ENCODE data around the gene AHDC1. TPM values are rescaled to one million over a fixed set of nuclear protein-coding genes. Genes with fewer than 3 reads are reported as not detected.

AHDC1 gene
- polyA plus RNA-seq, 1 donor (not counting 4 experiments of a cell fraction or from before 2014, with no cell fraction given): 4.2 TPM

DNA sequence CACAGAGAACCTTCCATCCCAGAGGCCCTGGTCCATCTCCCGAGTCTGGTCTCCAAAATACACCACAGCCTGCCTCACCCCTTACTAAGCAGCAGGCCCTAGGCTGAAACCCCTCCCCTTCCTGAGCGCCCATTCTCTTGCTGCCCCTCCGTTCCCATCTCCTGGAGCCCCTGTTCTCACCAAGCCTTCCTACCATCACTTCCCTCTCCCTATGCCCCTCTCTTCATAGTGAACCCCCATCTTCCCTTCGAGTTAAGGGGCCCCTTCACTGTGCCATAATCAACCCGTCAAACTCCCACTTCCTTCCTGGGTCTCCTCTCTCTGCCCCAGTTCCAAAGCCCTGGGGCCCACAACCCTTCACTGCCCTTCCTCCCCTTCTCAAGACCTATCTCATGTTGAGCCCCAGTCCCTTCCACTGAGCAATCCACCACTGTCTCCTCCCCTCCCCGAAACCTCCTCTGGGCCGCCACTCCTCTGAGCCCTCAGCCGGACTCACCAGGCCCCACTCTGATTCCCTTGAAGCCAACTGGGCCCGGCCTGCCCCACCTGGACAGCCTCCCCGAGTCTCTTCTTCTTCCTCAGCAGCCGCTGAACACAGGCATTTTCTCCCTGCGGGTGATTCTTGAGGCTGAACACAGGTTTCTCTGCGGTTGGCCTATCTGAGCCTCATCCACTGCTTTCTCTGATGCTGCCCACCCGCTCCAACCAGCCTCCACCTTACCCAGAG is 71.8 kb downstream of the AHDC1 start:
- no peak for TF ChIP-seq EZH2 (IDR thresholded peaks at IDR 0.05; ENCODE audit: low read length)
- TF ChIP-seq, protein P1, sequence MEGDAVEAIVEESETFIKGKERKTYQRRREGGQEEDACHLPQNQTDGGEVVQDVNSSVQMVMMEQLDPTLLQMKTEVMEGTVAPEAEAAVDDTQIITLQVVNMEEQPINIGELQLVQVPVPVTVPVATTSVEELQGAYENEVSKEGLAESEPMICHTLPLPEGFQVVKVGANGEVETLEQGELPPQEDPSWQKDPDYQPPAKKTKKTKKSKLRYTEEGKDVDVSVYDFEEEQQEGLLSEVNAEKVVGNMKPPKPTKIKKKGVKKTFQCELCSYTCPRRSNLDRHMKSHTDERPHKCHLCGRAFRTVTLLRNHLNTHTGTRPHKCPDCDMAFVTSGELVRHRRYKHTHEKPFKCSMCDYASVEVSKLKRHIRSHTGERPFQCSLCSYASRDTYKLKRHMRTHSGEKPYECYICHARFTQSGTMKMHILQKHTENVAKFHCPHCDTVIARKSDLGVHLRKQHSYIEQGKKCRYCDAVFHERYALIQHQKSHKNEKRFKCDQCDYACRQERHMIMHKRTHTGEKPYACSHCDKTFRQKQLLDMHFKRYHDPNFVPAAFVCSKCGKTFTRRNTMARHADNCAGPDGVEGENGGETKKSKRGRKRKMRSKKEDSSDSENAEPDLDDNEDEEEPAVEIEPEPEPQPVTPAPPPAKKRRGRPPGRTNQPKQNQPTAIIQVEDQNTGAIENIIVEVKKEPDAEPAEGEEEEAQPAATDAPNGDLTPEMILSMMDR (optimal IDR thresholded peaks at IDR 0.05 in 1 of 3, IDR thresholded peaks at IDR 0.05 in 1 of 3, conservative IDR thresholded peaks at IDR 0.05 in 1 of 3; ENCODE audit: extremely low read depth in 1 of 3, insufficient read depth in 2 of 3, low read length in 3 of 3): no peak
- FAIRE-seq (no peak), DNase-seq (ENCODE audit: low read depth, low spot score) (no peak)
- Histone ChIP-seq H3K4me3 (ENCODE audit: control insufficient read depth in 2 of 3, extremely low read depth in 1 of 3, insufficient read depth in 2 of 3, low read depth in 1 of 3, low read length in 3 of 3) (no peak overlapping the region), H3K9me3 (ENCODE audit: control insufficient read depth, low read depth, low read length) (no peaks in the 10 kb centered on the region), H3K4me1 (ENCODE audit: control insufficient read depth, extremely low read depth, insufficient read depth, low read length) (peaks cover 45% of the 10 kb centered on the region), H3K9me1 (ENCODE audit: control insufficient read depth, extremely low read depth, insufficient read depth, low read length) (peaks cover 1% of the 10 kb centered on the region), H3K27ac (ENCODE audit: control insufficient read depth, insufficient read depth, low read length) (no peak overlapping the region), H3K36me3 (ENCODE audit: control insufficient read depth in 2 of 2, extremely low read depth in 1 of 2, insufficient read depth in 2 of 2, low read length in 2 of 2) (peaks cover 0 to 14% of the 10 kb centered on the region in 2 experiments), H3K79me2 (ENCODE audit: control insufficient read depth, insufficient read depth, low read length) (no peaks in the 10 kb centered on the region), H3K9ac (ENCODE audit: control insufficient read depth, extremely low read depth, insufficient read depth, low read length) (no peak overlapping the region), H4K20me1 (ENCODE audit: control insufficient read depth, extremely low read depth, insufficient read depth, low read length) (no peaks in the 10 kb centered on the region), H2AFZ (ENCODE audit: control insufficient read depth, low read length) (no peak overlapping the region), H3K4me2 (ENCODE audit: control insufficient read depth, extremely low read depth, insufficient read depth, low read depth, low read length) (no peak overlapping the region), H3K27me3 (ENCODE audit: control insufficient read depth, extremely low read depth, insufficient read depth, low read length) (no peaks in the 10 kb centered on the region)
- dilution Hi-C loops (cut with MboI; ENCODE audit: extremely low pct_ligation_motif_present, low sequenced_read_pairs): no loop called here

- Histone ChIP-seq H3K27me3 (ENCODE audit: control insufficient read depth, extremely low read depth, insufficient read depth, low read length) (no peaks in the 10 kb centered on the region), H4K20me1 (ENCODE audit: control insufficient read depth, extremely low read depth, insufficient read depth, low read length) (no peaks in the 10 kb centered on the region), H3K27ac (ENCODE audit: control insufficient read depth, insufficient read depth, low read length) (no peak overlapping the region), H2AFZ (ENCODE audit: control insufficient read depth, low read length) (no peak overlapping the region), H3K79me2 (ENCODE audit: control insufficient read depth, insufficient read depth, low read length) (no peaks in the 10 kb centered on the region), H3K4me2 (ENCODE audit: control insufficient read depth, extremely low read depth, insufficient read depth, low read depth, low read length) (no peak overlapping the region), H3K4me1 (ENCODE audit: control insufficient read depth, extremely low read depth, insufficient read depth, low read length) (peaks cover 47% of the 10 kb centered on the region), H3K9ac (ENCODE audit: control insufficient read depth, extremely low read depth, insufficient read depth, low read length) (no peak overlapping the region), H3K9me3 (ENCODE audit: control insufficient read depth, low read depth, low read length) (no peaks in the 10 kb centered on the region), H3K9me1 (ENCODE audit: control insufficient read depth, extremely low read depth, insufficient read depth, low read length) (no peaks in the 10 kb centered on the region), H3K4me3 (ENCODE audit: control insufficient read depth in 2 of 3, extremely low read depth in 1 of 3, insufficient read depth in 2 of 3, low read depth in 1 of 3, low read length in 3 of 3) (no peak overlapping the region), H3K36me3 (ENCODE audit: control insufficient read depth in 2 of 2, extremely low read depth in 1 of 2, insufficient read depth in 2 of 2, low read length in 2 of 2) (peaks cover 0 to 14% of the 10 kb centered on the region in 2 experiments)
- DNase-seq (ENCODE audit: low read depth, low spot score): no peak
- no peak for FAIRE-seq
- dilution Hi-C loops (cut with MboI; ENCODE audit: extremely low pct_ligation_motif_present, low sequenced_read_pairs): no loop called here
- TF ChIP-seq, protein P1 (optimal IDR thresholded peaks at IDR 0.05 in 1 of 3, IDR thresholded peaks at IDR 0.05 in 1 of 3, conservative IDR thresholded peaks at IDR 0.05 in 1 of 3; ENCODE audit: extremely low read depth in 1 of 3, insufficient read depth in 2 of 3, low read length in 3 of 3): no peak
- no peak for TF ChIP-seq EZH2 (IDR thresholded peaks at IDR 0.05; ENCODE audit: low read length)
Measured at GRCh38 chr1:27530192-27530591, 73.8 kb downstream of the AHDC1 start.
